Measurements from ENCODE around the gene SNPH.
"Not testable (repeated sequence)": the region's sequence is repeated elsewhere in the genome, so short reads cannot be mapped to it uniquely, and the experiment has no call there.

SNPH gene

DNA sequence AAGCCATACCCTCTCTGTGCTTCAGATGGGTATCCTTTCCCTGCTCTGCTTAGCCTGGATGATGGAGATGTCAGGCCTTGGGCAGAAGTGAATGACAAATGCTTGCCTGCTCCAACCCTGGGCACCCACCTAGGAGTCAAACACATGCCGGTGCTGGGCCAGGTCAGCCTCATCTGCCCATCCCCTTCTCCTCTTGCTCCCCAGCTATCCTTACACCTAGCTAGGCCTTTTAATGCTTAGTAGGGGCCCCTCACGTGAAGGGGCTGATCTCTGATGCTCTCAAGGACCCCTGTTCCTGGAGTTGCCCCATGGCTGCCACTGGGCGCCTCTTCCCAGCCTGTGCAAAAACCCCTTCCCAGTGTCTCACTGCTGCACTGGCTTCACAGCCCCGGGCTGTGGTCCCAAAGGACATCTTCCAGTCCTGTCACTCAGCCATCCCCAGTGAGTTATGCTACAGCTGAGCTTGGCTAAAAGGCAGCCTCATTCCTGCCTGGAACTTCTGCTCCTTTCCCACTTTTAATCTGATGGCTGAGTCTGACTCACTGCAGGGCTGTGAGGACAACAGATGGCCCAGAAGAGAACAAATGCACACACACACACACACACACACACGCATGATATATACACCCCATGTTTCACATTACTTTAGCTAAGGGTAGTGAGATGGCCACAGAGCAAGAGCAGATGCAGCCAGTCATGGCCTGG lies 75.6 kb downstream of the SNPH start:
- no peak for DNase-seq (ENCODE audit: low read depth)

DNA sequence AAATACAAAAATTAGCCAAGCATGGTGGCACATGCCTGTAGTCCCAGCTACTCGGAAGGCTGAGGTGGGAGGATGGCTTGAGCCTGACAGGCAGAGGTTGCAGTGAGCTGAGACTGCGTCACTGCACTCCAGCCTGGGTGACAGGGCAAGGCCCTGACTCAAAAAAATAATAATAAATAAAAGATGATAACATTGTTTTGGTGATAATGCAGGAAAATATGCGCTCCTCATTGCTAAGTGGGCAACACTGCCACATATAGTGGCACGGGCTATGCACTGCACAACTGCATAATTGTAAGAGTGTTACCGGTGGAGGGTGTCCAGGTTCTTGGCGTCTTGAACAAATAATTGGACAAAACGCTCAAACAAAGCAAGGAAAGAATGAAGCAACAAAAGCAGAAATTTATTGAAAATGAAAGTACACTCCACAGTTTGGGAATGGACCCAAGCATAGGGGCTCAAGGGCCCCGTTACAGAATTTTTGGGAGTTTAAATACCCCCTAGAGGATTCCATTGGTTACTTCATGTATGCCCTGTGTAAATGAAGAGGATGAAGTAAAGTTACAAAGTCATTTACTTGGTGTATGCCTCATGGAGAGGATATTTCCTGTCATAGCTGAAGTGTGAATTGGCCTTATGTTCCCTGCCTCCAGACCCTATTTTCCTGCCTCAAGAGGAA lies 77.5 kb downstream of the SNPH start:
- not testable (repeated sequence) for DNase-seq (ENCODE audit: low read depth)

- DNase-seq (ENCODE audit: low read depth): no peak
These were observed 79.1 kb downstream of the SNPH start for GRCh38 chr20:1345030-1345755.

DNA sequence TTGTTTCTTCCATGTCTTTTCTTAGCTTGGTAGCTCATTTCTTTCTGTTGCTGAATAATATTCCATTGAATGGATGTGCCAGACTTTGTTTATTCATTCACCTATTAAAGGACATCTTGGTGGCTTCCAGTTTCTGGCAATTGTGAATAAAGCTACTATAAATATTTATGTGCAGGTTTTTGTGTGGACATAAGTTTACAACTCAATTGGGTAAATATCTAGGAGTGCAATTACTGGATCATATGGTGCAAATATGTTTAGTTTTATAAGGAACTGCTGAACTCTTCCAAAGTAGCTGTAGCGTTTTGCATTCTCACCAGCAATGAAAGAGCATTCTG lies 79.6 kb downstream of the SNPH start:
- DNase-seq (ENCODE audit: low read depth): no peak

GRCh38 chr20:1346315-1346969 lies 80.3 kb downstream of the SNPH start:
- DNase-seq (ENCODE audit: low read depth): no peak

DNA sequence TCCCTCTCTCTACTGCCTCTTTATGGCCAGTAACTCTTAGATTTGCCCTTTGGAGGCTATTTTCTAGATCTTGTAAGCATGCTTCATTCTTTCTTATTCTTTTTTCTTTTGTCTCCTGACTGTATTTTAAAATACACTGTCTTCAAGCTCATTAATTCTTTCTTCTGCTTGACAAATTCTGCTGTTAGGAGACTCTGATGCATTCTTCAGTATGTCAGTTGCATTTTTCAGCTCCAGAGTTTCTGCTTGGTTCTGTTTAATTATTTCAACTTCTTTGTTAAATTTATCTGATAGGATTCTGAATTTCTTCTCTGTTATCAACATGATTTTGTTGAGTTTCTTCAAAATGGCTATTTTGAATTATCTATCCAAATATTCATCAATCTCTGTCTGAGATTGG lies 87.9 kb downstream of the SNPH start:
- DNase-seq (ENCODE audit: low read depth): no peak

DNA sequence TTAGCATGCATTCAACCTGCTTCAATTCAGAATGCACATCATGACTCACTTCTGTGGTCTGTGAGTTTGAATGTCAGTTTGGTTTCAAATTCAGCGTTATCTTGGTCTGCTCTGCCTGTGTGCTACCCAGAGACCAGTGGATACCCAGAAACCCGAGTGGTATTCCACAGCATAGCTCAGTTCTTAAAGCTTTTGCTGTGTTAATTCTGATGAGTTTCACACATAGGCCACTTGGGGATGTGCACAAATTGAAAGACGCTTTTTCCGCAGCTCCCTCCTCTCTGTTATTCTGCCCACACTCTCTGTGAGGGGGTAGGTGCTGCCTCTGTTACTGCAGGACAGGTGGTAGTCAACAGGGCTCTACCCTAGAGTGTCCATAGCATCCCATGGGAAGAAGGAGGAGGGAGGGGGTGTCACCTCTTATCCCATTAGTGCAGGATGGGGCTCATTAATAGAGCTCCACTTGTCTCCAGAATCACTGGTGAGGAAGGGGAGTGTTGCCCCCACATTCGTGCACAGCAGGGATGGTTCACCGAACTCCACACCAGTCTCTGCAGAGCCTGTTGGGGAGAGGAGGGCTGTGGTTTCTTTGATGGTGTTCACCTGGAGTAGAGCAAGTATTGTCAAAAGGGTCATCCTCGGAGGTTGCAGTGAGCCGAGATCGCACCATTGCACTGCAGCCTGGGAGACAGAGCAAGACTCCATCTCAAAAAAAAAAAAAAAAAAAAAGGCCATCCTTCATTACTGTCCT lies 92.0 kb downstream of the SNPH start:
- DNase-seq (ENCODE audit: low read depth): no peak

Data from activated T-helper 9 cell treated with anti-CD3 and anti-CD28 coated beads, Interleukin-2, amount 50 U/mL, for 16 hours (primary cell).